Spleen (tissue), 7 donors: ENCODE data around the gene AGAP2.

Source experiments
- POLR2AphosphoS5 ChIP-seq, 3 donors: sonication (generic); formaldehyde crosslinking; IDR thresholded peaks; one replicate each; pipeline ENCODE4 v1.5.1; 2017; ENCODE audit warnings: antibody characterized with exemption in 3 of 3
- TF ChIP-seq, protein P1 (sequence below), 11 experiments: fragments of 200-600 bp in 7 of 11; fragments of 450-650 bp in 4 of 11; sonication (generic) in 4 of 11; IDR thresholded peaks in 8 of 11; conservative IDR thresholded peaks in 3 of 11; 1 replicate in 7 of 11; 2 replicates in 4 of 11; pipeline versions ENCODE4 v1.4.0 to v1.8.0; 2016 to 2021; ENCODE audit warnings: antibody characterized with exemption in 11 of 11, inconsistent platforms in 4 of 11, mild to moderate bottlenecking in 1 of 11
- donor health status: DM: no; HTN: no; CAD: no; lungs with moderate emphysema.
- donor health status: DM: no; HTN: no; CAD: no.
- donor health status: DM: no; HTN: no; CAD: no.

DNA sequence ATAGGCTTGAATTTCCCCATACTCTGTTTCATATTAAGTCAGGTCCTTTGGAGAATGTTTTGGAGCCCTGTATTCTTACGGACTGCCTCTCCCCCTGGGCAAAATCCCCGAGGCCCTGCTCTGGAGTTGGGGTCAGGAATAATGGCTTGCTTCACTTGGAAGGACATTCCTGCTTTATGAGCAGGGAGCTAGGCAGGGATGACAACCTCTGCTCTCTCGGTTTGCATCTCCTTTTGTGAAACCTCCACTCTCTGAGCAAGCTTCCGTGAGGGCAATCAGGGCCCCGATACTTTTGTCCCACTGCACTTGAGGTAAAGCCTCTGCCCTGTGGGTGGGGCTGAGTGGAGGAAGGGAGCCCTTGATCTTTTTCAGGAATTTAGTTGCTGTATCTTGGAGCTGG lies 25.3 kb downstream of the AGAP2 start:
- TF ChIP-seq, protein P1, sequence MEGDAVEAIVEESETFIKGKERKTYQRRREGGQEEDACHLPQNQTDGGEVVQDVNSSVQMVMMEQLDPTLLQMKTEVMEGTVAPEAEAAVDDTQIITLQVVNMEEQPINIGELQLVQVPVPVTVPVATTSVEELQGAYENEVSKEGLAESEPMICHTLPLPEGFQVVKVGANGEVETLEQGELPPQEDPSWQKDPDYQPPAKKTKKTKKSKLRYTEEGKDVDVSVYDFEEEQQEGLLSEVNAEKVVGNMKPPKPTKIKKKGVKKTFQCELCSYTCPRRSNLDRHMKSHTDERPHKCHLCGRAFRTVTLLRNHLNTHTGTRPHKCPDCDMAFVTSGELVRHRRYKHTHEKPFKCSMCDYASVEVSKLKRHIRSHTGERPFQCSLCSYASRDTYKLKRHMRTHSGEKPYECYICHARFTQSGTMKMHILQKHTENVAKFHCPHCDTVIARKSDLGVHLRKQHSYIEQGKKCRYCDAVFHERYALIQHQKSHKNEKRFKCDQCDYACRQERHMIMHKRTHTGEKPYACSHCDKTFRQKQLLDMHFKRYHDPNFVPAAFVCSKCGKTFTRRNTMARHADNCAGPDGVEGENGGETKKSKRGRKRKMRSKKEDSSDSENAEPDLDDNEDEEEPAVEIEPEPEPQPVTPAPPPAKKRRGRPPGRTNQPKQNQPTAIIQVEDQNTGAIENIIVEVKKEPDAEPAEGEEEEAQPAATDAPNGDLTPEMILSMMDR (IDR thresholded peaks at IDR 0.05 in 8 of 11, conservative IDR thresholded peaks at IDR 0.05 in 3 of 11): no peak
- TF ChIP-seq POLR2AphosphoS5 (IDR thresholded peaks at IDR 0.05): no peak
